Jurkat, Clone E6-1 (cell line): ENCODE measurements around the gene THEM5.
"Not testable (repeated sequence)": the region's sequence is repeated elsewhere in the genome, so short reads cannot be mapped to it uniquely, and the experiment has no call there.

Experiments used
- DNase-seq: peaks from one replicate; pipeline ENCODE4 v3.0.0-alpha.2; 2011; ENCODE audit warnings: low read depth, low spot score
- H3K4me3 ChIP-seq: 2 replicates; pipeline ENCODE4 v1.5.1; 2011; ENCODE audit warnings: mild to moderate bottlenecking, low read length, control low read depth, moderate library complexity

The THEM5 gene

GRCh38 chr1:151871284-151872030 lies 17.9 kb upstream of the THEM5 start:
- DNase-seq, result no peak
- no peak overlapping the region for H3K4me3 ChIP-seq

GRCh38 chr1:151868486-151868885 lies 15.0 kb upstream of the THEM5 start:
- no peak for DNase-seq
- H3K4me3 ChIP-seq, result no peak overlapping the region

GRCh38 chr1:151867765-151868411 lies 14.4 kb upstream of the THEM5 start:
- DNase-seq, result no peak
- no peak overlapping the region for H3K4me3 ChIP-seq

- no peak overlapping the region for H3K4me3 ChIP-seq
- DNase-seq, result no peak
These were observed 13.8 kb upstream of the THEM5 start for GRCh38 chr1:151867321-151867720.

- DNase-seq, result no peak
- H3K4me3 ChIP-seq, result no peak overlapping the region
These were observed 10.9 kb upstream of the THEM5 start for GRCh38 chr1:151864411-151864810.

GRCh38 chr1:151862604-151863003 lies 9.1 kb upstream of the THEM5 start:
- no peak for DNase-seq

GRCh38 chr1:151860504-151861187 lies 7.1 kb upstream of the THEM5 start:
- no peak overlapping the region for H3K4me3 ChIP-seq
- no peak for DNase-seq

More at GRCh38 chr1:151862604-151863003, 9.1 kb upstream of the THEM5 start:
- no peak overlapping the region for H3K4me3 ChIP-seq

- no peak overlapping the region for H3K4me3 ChIP-seq
- DNase-seq, result no peak
These were observed 6.4 kb upstream of the THEM5 start for GRCh38 chr1:151859891-151860293.

GRCh38 chr1:151858886-151859665 lies 5.6 kb upstream of the THEM5 start:
- H3K4me3 ChIP-seq, result no peak overlapping the region
- no peak for DNase-seq

GRCh38 chr1:151858030-151858746 lies 4.7 kb upstream of the THEM5 start:
- H3K4me3 ChIP-seq, result no peak overlapping the region
- DNase-seq, result no peak

GRCh38 chr1:151855933-151856332 lies 2.4 kb upstream of the THEM5 start:
- no peak overlapping the region for H3K4me3 ChIP-seq
- no peak for DNase-seq

GRCh38 chr1:151855516-151855915 lies 2.0 kb upstream of the THEM5 start:
- H3K4me3 ChIP-seq, DNase-seq: not testable (repeated sequence)

- DNase-seq, result no peak
- H3K4me3 ChIP-seq, result no peak overlapping the region
These were observed 1.1 kb upstream of the THEM5 start for GRCh38 chr1:151854658-151855057.

- H3K4me3 ChIP-seq, result no peak overlapping the region
- no peak for DNase-seq
These were observed 779 bp downstream of the THEM5 start for GRCh38 chr1:151852733-151853132.

GRCh38 chr1:151851886-151852285 lies 1.6 kb downstream of the THEM5 start:
- no peak for DNase-seq
- no peak overlapping the region for H3K4me3 ChIP-seq

- H3K4me3 ChIP-seq, result no peak overlapping the region
- no peak for DNase-seq
These were observed 3.6 kb downstream of the THEM5 start for GRCh38 chr1:151849871-151850270.

GRCh38 chr1:151849126-151849525 lies 4.4 kb downstream of the THEM5 start:
- H3K4me3 ChIP-seq, result no peak overlapping the region
- DNase-seq, result no peak

- DNase-seq, result no peak
- H3K4me3 ChIP-seq, result no peak overlapping the region
These were observed 5.5 kb downstream of the THEM5 start for GRCh38 chr1:151847867-151848596.
